Measurements from ENCODE around the gene NFX1.
"Not testable (repeated sequence)": the region's sequence is repeated elsewhere in the genome, so short reads cannot be mapped to it uniquely, and the experiment has no call there.

Gene NFX1

GRCh38 chr9:33351547-33351946 lies 61.2 kb downstream of the NFX1 start:
- peak overlapping the region; percentile 85 for H3K27ac Mint-ChIP-seq
- no peaks in the 10 kb centered on the region for H3K27me3 Mint-ChIP-seq (ENCODE audit: low read depth, poor library complexity)
- H3K4me3 Mint-ChIP-seq, result no peak overlapping the region
- TF ChIP-seq CTCF (IDR thresholded peaks at IDR 0.05), result no peak
- peaks cover 56% of the 10 kb centered on the region for H3K36me3 Mint-ChIP-seq (ENCODE audit: low read depth)
- H3K9me3 Mint-ChIP-seq, result no peaks in the 10 kb centered on the region
- DNase-seq, result no peak
- H3K4me1 Mint-ChIP-seq, result peaks cover 15% of the 10 kb centered on the region

- peaks cover 33% of the 10 kb centered on the region for H3K36me3 Mint-ChIP-seq (ENCODE audit: low read depth)
- no peaks in the 10 kb centered on the region for H3K9me3 Mint-ChIP-seq
- no peaks in the 10 kb centered on the region for H3K27me3 Mint-ChIP-seq (ENCODE audit: low read depth, poor library complexity)
- H3K4me1 Mint-ChIP-seq, result peaks cover 15% of the 10 kb centered on the region
- TF ChIP-seq CTCF (IDR thresholded peaks at IDR 0.05), result no peak
- no peak overlapping the region for H3K4me3 Mint-ChIP-seq
- DNase-seq, result no peak
- no peak overlapping the region for H3K27ac Mint-ChIP-seq
Observed at GRCh38 chr9:33354651-33355211, 64.4 kb downstream of the NFX1 start.

- Mint-ChIP-seq H3K27ac (no peak overlapping the region), H3K4me3 (no peak overlapping the region), H3K36me3 (ENCODE audit: low read depth) (peaks cover 33% of the 10 kb centered on the region), H3K27me3 (ENCODE audit: low read depth, poor library complexity) (no peaks in the 10 kb centered on the region), H3K4me1 (peaks cover 15% of the 10 kb centered on the region), H3K9me3 (no peaks in the 10 kb centered on the region)
- no peak for DNase-seq
- no peak for TF ChIP-seq CTCF (IDR thresholded peaks at IDR 0.05)
Observed at GRCh38 chr9:33355933-33356332, 65.6 kb downstream of the NFX1 start.

- H3K27me3 Mint-ChIP-seq (ENCODE audit: low read depth, poor library complexity); H3K9me3 Mint-ChIP-seq; DNase-seq; H3K27ac Mint-ChIP-seq; H3K4me3 Mint-ChIP-seq; H3K4me1 Mint-ChIP-seq: not testable (repeated sequence)
- peaks cover 38% of the 10 kb centered on the region for H3K36me3 Mint-ChIP-seq (ENCODE audit: low read depth)
Observed at GRCh38 chr9:33358641-33359040, 68.3 kb downstream of the NFX1 start.

GRCh38 chr9:33364127-33364526 lies 73.8 kb downstream of the NFX1 start:
- Mint-ChIP-seq H3K27me3 (ENCODE audit: low read depth, poor library complexity) (no peaks in the 10 kb centered on the region), H3K9me3 (no peaks in the 10 kb centered on the region), H3K36me3 (ENCODE audit: low read depth) (peaks cover 30% of the 10 kb centered on the region), H3K4me1 (no peaks in the 10 kb centered on the region), H3K4me3 (no peak overlapping the region), H3K27ac (peak overlapping the region; percentile 9)
- no peak for TF ChIP-seq CTCF (IDR thresholded peaks at IDR 0.05)
- DNase-seq, result no peak

- H3K27me3 Mint-ChIP-seq (ENCODE audit: low read depth, poor library complexity); DNase-seq; H3K9me3 Mint-ChIP-seq; H3K27ac Mint-ChIP-seq; H3K4me3 Mint-ChIP-seq; H3K4me1 Mint-ChIP-seq: not testable (repeated sequence)
- peaks cover 36% of the 10 kb centered on the region for H3K36me3 Mint-ChIP-seq (ENCODE audit: low read depth)
Observed at GRCh38 chr9:33364814-33365213, 74.5 kb downstream of the NFX1 start.

- H3K27me3 Mint-ChIP-seq (ENCODE audit: low read depth, poor library complexity), result no peaks in the 10 kb centered on the region
- H3K36me3 Mint-ChIP-seq (ENCODE audit: low read depth), result peaks cover 40% of the 10 kb centered on the region
- H3K4me1 Mint-ChIP-seq, result peaks cover 5% of the 10 kb centered on the region
- peak overlapping the region; percentile 32 for H3K27ac Mint-ChIP-seq
- H3K4me3 Mint-ChIP-seq, result no peak overlapping the region
- no peak for TF ChIP-seq CTCF (IDR thresholded peaks at IDR 0.05)
- DNase-seq, result no peak
- no peaks in the 10 kb centered on the region for H3K9me3 Mint-ChIP-seq
Observed at GRCh38 chr9:33366979-33367480, 76.7 kb downstream of the NFX1 start.
